ENCODE measurements around the gene GSE1.

GRCh38 chr16:85595812-85596502 lies 17.2 kb upstream of the GSE1 start:
- TF ChIP-seq CTCF (IDR thresholded peaks at IDR 0.05) (no peak), POLR2A (IDR thresholded peaks at IDR 0.05) (no peak)
